Adrenal gland (tissue), 12 donors: ENCODE measurements around the gene KCNJ6. TPM values are rescaled to one million over a fixed set of nuclear protein-coding genes. Genes with fewer than 3 reads are reported as not detected.
A peak's percentile ranks its signal among the peaks of the same experiment; 100 is the strongest.

ENCODE experiments used
- DNase-seq, 7 donors: peaks; one replicate each; pipeline ENCODE4 v3.0.0-alpha.2; 2019 to 2020
- H3K27ac ChIP-seq, 5 donors: fragments of 200-600 bp; sonication (generic) in 4 of 5; 1 replicate in 3 of 5; 2 replicates in 2 of 5; pipeline versions ENCODE4 v1.5.1 to v1.8.0; 2016 to 2020; ENCODE audit warnings: mild to moderate bottlenecking in 1 of 5
- H3K27me3 ChIP-seq: fragments of 200-600 bp; 2 replicates; pipeline ENCODE4 v1.8.0; 2021
- H3K36me3 ChIP-seq, 2 donors: fragments of 200-600 bp; replicated peaks in 1 of 2; 1 replicate in 1 of 2; 2 replicates in 1 of 2; pipeline versions ENCODE4 v1.5.1 to v1.8.0; 2018 to 2022
- H3K4me1 ChIP-seq, 2 donors: fragments of 200-600 bp; replicated peaks in 1 of 2; 1 replicate in 1 of 2; 2 replicates in 1 of 2; pipeline versions ENCODE4 v1.5.1 to v1.8.0; 2018 to 2021
- H3K4me3 ChIP-seq, 4 donors: fragments of 200-600 bp; sonication (generic) in 3 of 4; one replicate each; pipeline ENCODE4 v1.5.1; 2016 to 2018
- H3K9me3 ChIP-seq, 3 donors: fragments of 200-600 bp; sonication (generic) in 1 of 3; replicated peaks in 1 of 3; 1 replicate in 2 of 3; 2 replicates in 1 of 3; pipeline versions ENCODE4 v1.5.1 to v1.8.0; 2016 to 2021
- CTCF ChIP-seq, 6 experiments: fragments of 450-650 bp in 4 of 6; fragments of 200-600 bp in 2 of 6; sonication (generic) in 1 of 6; IDR thresholded peaks; 1 replicate in 5 of 6; 2 replicates in 1 of 6; pipeline versions ENCODE4 v1.5.1 to v1.8.0; 2016 to 2021; ENCODE audit warnings: antibody characterized with exemption in 6 of 6, mild to moderate bottlenecking in 2 of 6, moderate library complexity in 1 of 6
- POLR2A ChIP-seq, 2 donors: fragments of 450-650 bp; IDR thresholded peaks; one replicate each; pipeline ENCODE4 v1.6.1; 2017; ENCODE audit warnings: antibody characterized with exemption in 2 of 2, mild to moderate bottlenecking in 2 of 2, moderate library complexity in 1 of 2
- WGBS, 4 donors: extraction: QIAGEN DNeasy Blood & Tissue Kit in 2 of 4; methylation state at CpG; one replicate each; pipeline versions ENCODE4 v1.1.5 to v1.1.7; 2013 to 2017; 5-methylcytosine and 5-hydroxymethylcytosine counted together
- intact Hi-C, 2 donors: fragments of 100-400 bp; cut with DNase I; formaldehyde crosslinking; loops; one replicate each; pipeline versions ENCODE4 v1.14.1 to v1.15.0; 2022 to 2023
- polyA plus RNA-seq, 3 donors: library from polyadenylated mRNA; stranded (reverse); fragments of 200-250 nt in 2 of 3; fragments of 350-450 nt in 1 of 3; fragmentation: Illumina TruSeq in 1 of 3; extraction: RNeasy Lipid Tissue Mini Kit (QIAGEN cat#74804) in 1 of 3; gene quantifications; one replicate each; pipeline ENCODE4 v1.2.3, GENCODE V29; 2013 to 2014
- total RNA-seq, 9 donors: library from RNA; depleted of rRNA in 4 of 9; stranded (reverse); fragments of >200 nt in 4 of 9; fragments of 120-200 nt in 1 of 9; fragmentation: NEBNext Ultra II Directional in 1 of 9; extraction: Animal tissue kit (Norgen Biotek cat#: 25700) in 1 of 9; gene quantifications; one replicate each; pipeline versions ENCODE4 v1.1.0 to v1.2.4, GENCODE V29; 2013 to 2023
- donor health status: healthy with polysubstance abuse.
- donor health status: Bipolar disorder and iron deficiency.
- donor health status: DM: yes; HTN: yes; CAD: no.
- donor health status: DM: no; HTN: no; CAD: no.
- donor health status: DM: no; HTN: no; CAD: no.
- donor health status: DM: yes; HTN: yes; CAD: no.

Gene KCNJ6
- total and polyA plus RNA-seq, 12 donors = 0.03 to 0.60 (median 0.07) TPM; not detected in 4

DNA sequence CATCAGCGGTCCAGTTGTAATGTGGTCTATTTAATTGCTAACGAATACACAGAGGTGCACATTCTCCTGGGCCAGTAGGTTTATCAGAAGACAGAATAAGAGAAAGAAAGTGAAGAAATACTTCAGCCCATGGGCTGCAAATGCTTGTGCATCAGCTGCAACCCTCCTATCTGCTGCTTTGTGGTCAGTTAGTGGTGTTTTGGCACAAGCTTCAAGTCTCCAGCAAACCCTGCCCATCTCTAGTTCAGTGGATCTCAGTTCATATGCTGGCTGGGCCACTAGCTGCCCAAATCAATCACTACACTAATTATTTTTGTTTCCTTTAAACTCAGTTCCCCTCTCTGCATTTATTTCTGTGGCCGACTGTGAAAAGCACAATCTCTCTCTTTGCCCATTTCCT, 124.2 kb downstream of the KCNJ6 start:
- 84 to 88% (median 86%) methylated on average over 3 of the region's 3 CpGs for WGBS, 4 donors
- no peaks in the 10 kb centered on the region for H3K36me3 ChIP-seq
- no peaks in the 10 kb centered on the region for H3K27me3 ChIP-seq
- no peak overlapping the region for H3K27ac ChIP-seq
- no peaks in the 10 kb centered on the region for H3K9me3 ChIP-seq
- no peak for DNase-seq
- TF ChIP-seq CTCF (IDR thresholded peaks at IDR 0.05) = no peak
- TF ChIP-seq POLR2A (IDR thresholded peaks at IDR 0.05) = no peak
- no peak overlapping the region for H3K4me3 ChIP-seq
- intact Hi-C loops = no loop called here
- H3K4me1 ChIP-seq = no peaks in the 10 kb centered on the region

- Histone ChIP-seq H3K4me3 (no peak overlapping the region), H3K36me3 (no peaks in the 10 kb centered on the region), H3K27ac (no peak overlapping the region), H3K9me3 (no peaks in the 10 kb centered on the region), H3K4me1 (no peaks in the 10 kb centered on the region), H3K27me3 (no peaks in the 10 kb centered on the region)
- TF ChIP-seq CTCF (IDR thresholded peaks at IDR 0.05) (no peak), POLR2A (IDR thresholded peaks at IDR 0.05) (no peak)
- DNase-seq = peak in 4 of 7 donors; percentile 24 to 35 (median 34)
- WGBS, 4 donors = 33 to 47% (median 42%) methylated on average over 5 of the region's 5 CpGs
- intact Hi-C loops = no loop called here
These were observed 125.4 kb downstream of the KCNJ6 start for GRCh38 chr21:37790905-37791304.

DNA sequence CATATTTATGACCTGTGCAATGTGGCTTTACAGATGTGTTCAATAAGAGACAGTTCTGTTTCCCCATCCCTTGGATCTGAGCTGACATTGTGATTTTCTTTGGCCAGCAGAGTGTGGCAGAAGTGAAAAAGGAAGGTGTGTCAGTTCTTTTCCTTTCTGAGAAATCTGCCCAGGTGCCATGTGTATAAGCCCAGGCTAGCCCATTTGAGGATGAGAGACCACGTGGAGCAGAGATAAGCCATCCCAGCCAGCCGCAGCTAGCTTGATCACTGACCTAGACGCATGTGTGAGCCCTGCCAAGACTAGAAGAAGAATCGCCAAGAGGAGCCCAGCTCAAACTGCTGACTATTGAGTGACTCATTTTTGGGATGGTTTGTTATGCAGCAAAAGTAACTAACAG, 127.8 kb downstream of the KCNJ6 start:
- H3K36me3 ChIP-seq = no peaks in the 10 kb centered on the region
- intact Hi-C loops = no loop called here
- H3K4me1 ChIP-seq = no peaks in the 10 kb centered on the region
- no peaks in the 10 kb centered on the region for H3K27me3 ChIP-seq
- DNase-seq = no peak
- 65 to 88% (median 77%) methylated on average over 4 of the region's 4 CpGs for WGBS, 4 donors
- H3K27ac ChIP-seq = no peak overlapping the region
- no peaks in the 10 kb centered on the region for H3K9me3 ChIP-seq
- TF ChIP-seq POLR2A (IDR thresholded peaks at IDR 0.05) = no peak
- TF ChIP-seq CTCF (IDR thresholded peaks at IDR 0.05) = no peak
- no peak overlapping the region for H3K4me3 ChIP-seq

- Histone ChIP-seq H3K36me3 (no peaks in the 10 kb centered on the region), H3K9me3 (no peaks in the 10 kb centered on the region), H3K27me3 (no peaks in the 10 kb centered on the region), H3K4me1 (no peaks in the 10 kb centered on the region), H3K27ac (peak overlapping the region in 2 of 5 donors; percentile 5 to 35), H3K4me3 (no peak overlapping the region)
- TF ChIP-seq POLR2A (IDR thresholded peaks at IDR 0.05) (no peak), CTCF (IDR thresholded peaks at IDR 0.05) (no peak)
- DNase-seq = peak in 1 of 7 donors; percentile 16
- WGBS, 4 donors = 49 to 65% (median 54%) methylated on average over 1 of the region's 1 CpG
- intact Hi-C loops = no loop called here
These were observed 128.8 kb downstream of the KCNJ6 start for GRCh38 chr21:37787456-37787855.
